K562 (cell line): ENCODE measurements around the gene CLSTN2. TPM values are rescaled to one million over a fixed set of nuclear protein-coding genes. Genes with fewer than 3 reads are reported as not detected.

Experiments used
- ATAC-seq: fragments of 200-7000 bp; cut with Tn5 transposase; 3 replicates; pipeline ENCODE4 v1.9.1; 2020; ENCODE audit warnings: moderate library complexity
- BruUV-seq: library from RNA; stranded (reverse); fragments of 400-500 nt; replicated peaks from 2 replicates; lab custom pipeline; 2021; lab: Mats Ljungman, UMichigan
- CTCF ChIA-PET: fragments of 300-600 bp; formaldehyde crosslinking; extraction: SDS; loops from one replicate; lab custom pipeline; 2021; ENCODE audit warnings: low intra/inter-chr PET ratio; lab: Yijun Ruan, JAX
- POLR2A ChIA-PET: fragments of 300-600, 350-650 bp; sonication (Branson Sonifier 250); formaldehyde crosslinking; extraction: SDS; loops from one replicate; lab custom pipeline; 2021; ENCODE audit warnings: antibody characterized with exemption, inconsistent platforms; lab: Yijun Ruan, JAX
- DNase-seq, 4 experiments: peaks; one replicate each; pipeline versions ENCODE4 v3.0.0 to v3.0.0-alpha.2; 2011 to 2018; ENCODE audit warnings: low spot score in 3 of 4, mixed read lengths in 3 of 4; ENCODE audit errors: extremely low read depth in 1 of 4
- FAIRE-seq: peaks from 2 replicates; lab custom pipeline; 2011; peaks lifted over from hg19 to GRCh38; lab: Jason Lieb, UNC
- H2AFZ ChIP-seq: 2 replicates; pipeline ENCODE4 v1.6.0; 2011; ENCODE audit warnings: low read depth, low read length, control low read depth, inconsistent platforms
- H3K27ac ChIP-seq: fragments of 200-600 bp; 3 replicates; pipeline ENCODE4 v1.8.0; 2011; ENCODE audit warnings: low read depth, mild to moderate bottlenecking, control low read depth, inconsistent platforms, low read length, moderate library complexity, mixed read lengths; ENCODE audit errors: extremely low read depth
- H3K27me3 ChIP-seq, 2 experiments: fragments of 300-600 bp in 1 of 2; 2 replicates in 1 of 2; 3 replicates in 1 of 2; pipeline versions ENCODE4 v1.6.0 to v1.8.0; 2011; ENCODE audit warnings: inconsistent platforms in 2 of 2, low read length in 2 of 2, mild to moderate bottlenecking in 1 of 2, mixed read lengths in 1 of 2, moderate library complexity in 1 of 2; ENCODE audit not compliant: control insufficient read depth in 2 of 2, insufficient read depth in 2 of 2
- H3K36me3 ChIP-seq: fragments of 300-600 bp; 3 replicates; pipeline ENCODE4 v1.8.0; 2011; ENCODE audit warnings: mild to moderate bottlenecking, low read length, inconsistent platforms; ENCODE audit not compliant: control insufficient read depth, insufficient read depth
- H3K4me1 ChIP-seq, 2 experiments: fragments of 200-600 bp in 1 of 2; replicated peaks in 1 of 2; 2 replicates in 1 of 2; 3 replicates in 1 of 2; pipeline versions ENCODE4 v1.5.1 to v1.8.0; 2011; ENCODE audit warnings: inconsistent platforms in 2 of 2, low read length in 2 of 2, mild to moderate bottlenecking in 1 of 2, mixed read lengths in 1 of 2, moderate library complexity in 1 of 2; ENCODE audit not compliant: control insufficient read depth in 2 of 2, insufficient read depth in 2 of 2
- H3K4me2 ChIP-seq: 2 replicates; pipeline ENCODE4 v1.6.1; 2011; ENCODE audit warnings: low read length, control low read depth, inconsistent platforms, mixed read lengths; ENCODE audit not compliant: insufficient read depth
- H3K4me3 ChIP-seq: fragments of 200-600 bp; sonication (generic), shearing (Covaris generic); 2 replicates; pipeline ENCODE4 v1.5.1; 2016; ENCODE audit warnings: control low read depth, inconsistent platforms
- H3K79me2 ChIP-seq: fragments of 200-600 bp; 3 replicates; pipeline ENCODE4 v1.8.0; 2011; ENCODE audit warnings: low read length, inconsistent platforms; ENCODE audit not compliant: control insufficient read depth, insufficient read depth
- H3K9ac ChIP-seq, 2 experiments: 2 replicates each; pipeline versions ENCODE4 v1.6.0 to v1.6.1; 2011; ENCODE audit warnings: low read depth in 2 of 2, low read length in 2 of 2, control low read depth in 1 of 2, inconsistent platforms in 1 of 2, mild to moderate bottlenecking in 1 of 2, mixed read lengths in 1 of 2; ENCODE audit not compliant: insufficient read depth in 1 of 2
- H3K9me1 ChIP-seq: one replicate; pipeline ENCODE4 v1.6.0; 2011; ENCODE audit warnings: inconsistent platforms, mild to moderate bottlenecking, low read length, moderate library complexity; ENCODE audit not compliant: control insufficient read depth, insufficient read depth
- H3K9me3 ChIP-seq: replicated peaks from 2 replicates; pipeline ENCODE4 v1.5.1; 2011; ENCODE audit warnings: low read depth, low read length, inconsistent platforms; ENCODE audit not compliant: control insufficient read depth, insufficient read depth
- H4K20me1 ChIP-seq: replicated peaks from 2 replicates; pipeline ENCODE4 v1.6.1; 2011; ENCODE audit warnings: low read length, inconsistent platforms, mixed read lengths; ENCODE audit not compliant: control insufficient read depth, insufficient read depth
- BHLHE40 ChIP-seq: IDR thresholded peaks from 2 replicates; pipeline ENCODE4 v1.6.1; 2011; ENCODE audit warnings: low read length, improper control_type of control experiment
- CCNT2 ChIP-seq: IDR thresholded peaks from 2 replicates; pipeline ENCODE4 v1.6.1; 2011; ENCODE audit warnings: borderline replicate concordance, low read depth, mild to moderate bottlenecking, moderate library complexity, mixed read lengths, low read length; ENCODE audit not compliant: insufficient read length; ENCODE audit errors: extremely low read depth
- CEBPG ChIP-seq, 3 experiments: fragments of 200-800 bp in 1 of 3; sonication (Bioruptor generic) in 1 of 3; sonication (generic) in 1 of 3; formaldehyde crosslinking in 1 of 3; IDR thresholded peaks in 2 of 3; conservative IDR thresholded peaks in 1 of 3; 2 replicates each; pipeline versions ENCODE4 v1.6.1 to v1.8.0; 2016 to 2022; ENCODE audit warnings: missing compliant biosample characterization in 2 of 3, missing genetic modification characterization in 2 of 3, mild to moderate bottlenecking in 1 of 3, missing genetic modification reagents in 1 of 3
- GTF2E2 ChIP-seq: fragments of 200-800 bp; sonication (Bioruptor generic); IDR thresholded peaks from 2 replicates; pipeline ENCODE4 v1.6.1; 2016; ENCODE audit warnings: missing genetic modification characterization, missing compliant biosample characterization
- MTA3 ChIP-seq: fragments of 450-650 bp; formaldehyde crosslinking; IDR thresholded peaks from 2 replicates; pipeline ENCODE4 v1.6.1; 2017; ENCODE audit warnings: mild to moderate bottlenecking, borderline replicate concordance
- RBM14 ChIP-seq: fragments of 200-400 bp; formaldehyde crosslinking; IDR thresholded peaks from 2 replicates; pipeline ENCODE4 v1.6.1; 2018; ENCODE audit warnings: low read depth, mild to moderate bottlenecking, low read length, moderate library complexity, borderline replicate concordance; ENCODE audit not compliant: insufficient read depth
- TCF7L2 ChIP-seq: fragments of 150-350 bp; IDR thresholded peaks from 2 replicates; pipeline ENCODE4 v1.6.1; 2016; ENCODE audit warnings: low read depth, mild to moderate bottlenecking, low read length, moderate library complexity
- TRIM28 ChIP-seq: fragments of 450-650 bp; IDR thresholded peaks from 2 replicates; pipeline ENCODE4 v1.6.1; 2017
- ZNF316 ChIP-seq: fragments of 450-650 bp; IDR thresholded peaks from 2 replicates; pipeline ENCODE4 v1.6.1; 2016
- ZNF408 ChIP-seq: fragments of 250-450 bp; sonication (Bioruptor Pico); IDR thresholded peaks from 2 replicates; pipeline ENCODE4 v1.4.0; 2020; ENCODE audit warnings: low read depth, mild to moderate bottlenecking, moderate library complexity
- ZNF431 ChIP-seq: sonication (generic); formaldehyde crosslinking; IDR thresholded peaks from 2 replicates; pipeline ENCODE4 v1.8.0; 2022; ENCODE audit warnings: mild to moderate bottlenecking, missing genetic modification reagents
- WGBS: fragments of 100-300 bp; shearing (Covaris generic); methylation state at CpG from one replicate; pipeline ENCODE4 v1.1.6; 2016; ENCODE audit warnings: low coverage, mixed read lengths; ENCODE audit not compliant: insufficient coverage; ENCODE audit errors: missing lambda C conversion rate; 5-methylcytosine and 5-hydroxymethylcytosine counted together
- in situ Hi-C: fragments of 300-500 bp; cut with MboI; formaldehyde crosslinking; loops from 4 replicates; pipeline ENCODE4 v1.15.0; 2018; ENCODE audit warnings: inconsistent platforms, mixed read lengths
- intact Hi-C: fragments of 100-400 bp; cut with micrococcal nuclease; formaldehyde crosslinking; loops from 2 replicates; pipeline ENCODE4 v1.14.2; 2022
- polyA plus RNA-seq, 8 experiments: library from polyadenylated mRNA; depleted of rRNA in 4 of 8; stranded (reverse) in 5 of 8; unstranded in 3 of 8; fragments of >200 nt; fragmentation: Nextera tagmentation in 2 of 8; fragmentation: Illumina TruSeq in 1 of 8; extraction: Ambion mirVana in 2 of 8; extraction: Trizol in 1 of 8; gene quantifications; 2 replicates each; pipeline versions ENCODE4 v1.2.1 to v1.2.3, GENCODE V29; 2011 to 2014; ENCODE audit warnings: inconsistent platforms in 1 of 8, missing spikeins in 1 of 8
- total RNA-seq, 7 experiments: library from RNA; depleted of rRNA in 6 of 7; stranded (reverse); fragments of >200 nt in 6 of 7; fragmentation: Illumina TruSeq in 2 of 7; extraction: Trizol in 2 of 7; gene quantifications; 2 replicates each; pipeline versions ENCODE4 v1.2.1 to v1.2.3, GENCODE V29; 2011 to 2021; ENCODE audit warnings: low replicate concordance in 1 of 7

The CLSTN2 gene
- total and polyA plus RNA-seq, 9 of the 15 experiments (the other 6 are each of a cell fraction or from before 2014, with no cell fraction given), result 0.02 to 0.04 (median 0.04) TPM; not detected in 6

DNA sequence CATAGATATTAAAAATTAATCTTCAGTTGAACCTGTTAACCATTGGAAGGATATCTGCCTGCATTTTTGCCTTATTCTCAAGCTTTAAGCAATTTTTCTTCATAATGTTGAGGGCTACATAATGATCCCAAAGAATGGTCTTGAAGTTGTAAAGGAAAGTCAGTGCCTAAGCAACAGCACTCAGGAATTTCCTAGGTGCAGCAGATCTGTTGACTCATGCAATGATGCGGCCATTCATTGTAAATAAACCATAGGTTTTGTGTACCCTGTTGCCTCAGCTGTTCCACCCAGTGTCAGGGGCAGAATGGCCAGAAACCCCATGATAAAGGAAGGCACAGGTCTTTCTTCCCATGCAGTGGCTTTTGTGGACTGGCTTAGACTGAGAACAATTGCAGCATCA is 664.5 kb downstream of the CLSTN2 start (continued):
- no peak for TF ChIP-seq CEBPG (CRISPR knock-in tag; IDR thresholded peaks at IDR 0.05)
- no peak for TF ChIP-seq CEBPG (tag; conservative IDR thresholded peaks at IDR 0.05 in 1 of 2, IDR thresholded peaks at IDR 0.05 in 1 of 2)
- no peak for TF ChIP-seq ZNF316
- no peak for TF ChIP-seq ZNF408 (CRISPR knock-in tag)
- TF ChIP-seq TCF7L2, result no peak
- TF ChIP-seq CCNT2, result no peak

- H3K4me3 ChIP-seq, result no peak overlapping the region
- POLR2A ChIA-PET, result no interaction called here
- no peak for ATAC-seq
- no peak overlapping the region for H3K4me2 ChIP-seq
- BruUV-seq, result no TSS peak
- no peak for DNase-seq
- no peaks in the 10 kb centered on the region for H3K27me3 ChIP-seq
- no peak overlapping the region for H3K27ac ChIP-seq
- H3K79me2 ChIP-seq, result no peaks in the 10 kb centered on the region
- CTCF ChIA-PET, result no interaction called here
- no peak for FAIRE-seq
- no peaks in the 10 kb centered on the region for H3K9me3 ChIP-seq
- no peaks in the 10 kb centered on the region for H3K36me3 ChIP-seq
- intact Hi-C loops, result no loop called here
- TF ChIP-seq TRIM28 (no peak), GTF2E2 (tag) (no peak), ZNF431 (CRISPR knock-in tag) (no peak), RBM14 (no peak), BHLHE40 (no peak), MTA3 (no peak)
- no peaks in the 10 kb centered on the region for H4K20me1 ChIP-seq
- H3K9me1 ChIP-seq, result peaks cover 3% of the 10 kb centered on the region
- in situ Hi-C loops, result no loop called here
- WGBS, result 0% methylated on average over 3 of the region's 3 CpGs
- no peaks in the 10 kb centered on the region for H3K4me1 ChIP-seq
- H2AFZ ChIP-seq, result no peak overlapping the region
- H3K9ac ChIP-seq, result no peak overlapping the region
These were observed 666.9 kb downstream of the CLSTN2 start for GRCh38 chr3:140601881-140602280.
